Upper lobe of left lung (tissue), 6 donors: Measurements from ENCODE around the gene PDZD2. TPM values are rescaled to one million over a fixed set of nuclear protein-coding genes. Genes with fewer than 3 reads are reported as not detected.
"Not testable (repeated sequence)": the region's sequence is repeated elsewhere in the genome, so short reads cannot be mapped to it uniquely, and the experiment has no call there.

Experiments
- ATAC-seq, 2 donors: fragments of 200-7000 bp; cut with Tn5 transposase; one replicate each; pipeline ENCODE4 v1.9.1; 2022; ENCODE audit warnings: mild to moderate bottlenecking in 2 of 2, moderate library complexity in 2 of 2; ENCODE audit not compliant: low FRiP score in 2 of 2
- DNase-seq, 2 donors: peaks; one replicate each; pipeline ENCODE4 v3.0.0-alpha.2; 2019 to 2020
- H3K27ac ChIP-seq, 4 donors: fragments of 200-600 bp; sonication (generic); one replicate each; pipeline ENCODE4 v1.5.1; 2016 to 2019
- H3K27me3 ChIP-seq, 4 donors: fragments of 200-600 bp; sonication (generic); one replicate each; pipeline ENCODE4 v1.5.1; 2017 to 2019
- H3K36me3 ChIP-seq, 4 donors: fragments of 200-600 bp; sonication (generic); one replicate each; pipeline ENCODE4 v1.5.1; 2016 to 2019
- H3K4me1 ChIP-seq, 4 donors: fragments of 200-600 bp; sonication (generic); one replicate each; pipeline ENCODE4 v1.5.1; 2018 to 2019
- H3K4me3 ChIP-seq, 4 donors: fragments of 200-600 bp; sonication (generic); one replicate each; pipeline ENCODE4 v1.5.1; 2017 to 2019; ENCODE audit warnings: mild to moderate bottlenecking in 2 of 4, moderate library complexity in 1 of 4
- H3K9me3 ChIP-seq, 4 donors: fragments of 200-600 bp; sonication (generic); one replicate each; pipeline ENCODE4 v1.5.1; 2018 to 2019
- EP300 ChIP-seq, 4 donors: sonication (generic); formaldehyde crosslinking; IDR thresholded peaks; one replicate each; pipeline ENCODE4 v1.5.1; 2017; ENCODE audit warnings: antibody characterized with exemption in 4 of 4, control low read depth in 2 of 4
- POLR2A ChIP-seq, 4 donors: fragments of 450-650 bp; IDR thresholded peaks; one replicate each; pipeline ENCODE4 v1.5.1; 2016 to 2017; ENCODE audit warnings: antibody characterized with exemption in 4 of 4, mild to moderate bottlenecking in 2 of 4
- POLR2AphosphoS5 ChIP-seq, 2 donors: sonication (generic); formaldehyde crosslinking; IDR thresholded peaks; one replicate each; pipeline ENCODE4 v1.5.1; 2017; ENCODE audit warnings: antibody characterized with exemption in 2 of 2
- WGBS, 2 donors: methylation state at CpG; one replicate each; pipeline ENCODE4 v1.1.5; 2017 to 2018; 5-methylcytosine and 5-hydroxymethylcytosine counted together
- total RNA-seq, 6 donors: library from RNA; depleted of rRNA in 4 of 6; stranded (reverse); fragments of >200 nt in 4 of 6; gene quantifications; one replicate each; pipeline versions ENCODE4 v1.1.0 to v1.2.1, GENCODE V29; 2016 to 2021
- TF ChIP-seq, protein P1 (sequence below), 6 experiments: fragments of 450-650 bp in 4 of 6; fragments of 200-600 bp in 2 of 6; sonication (generic) in 2 of 6; IDR thresholded peaks; one replicate each; pipeline ENCODE4 v1.5.1; 2016 to 2019; ENCODE audit warnings: antibody characterized with exemption in 6 of 6
- donor health status: DM: no; HTN: no; CAD: no; lungs with moderate emphysema.
- donor health status: DM: no; HTN: yes; CAD: no; lungs with severe emphysema.

PDZD2 gene
- total RNA-seq, 6 donors from 2014 or later = 53.4 to 73.6 (median 68.4) TPM

DNA sequence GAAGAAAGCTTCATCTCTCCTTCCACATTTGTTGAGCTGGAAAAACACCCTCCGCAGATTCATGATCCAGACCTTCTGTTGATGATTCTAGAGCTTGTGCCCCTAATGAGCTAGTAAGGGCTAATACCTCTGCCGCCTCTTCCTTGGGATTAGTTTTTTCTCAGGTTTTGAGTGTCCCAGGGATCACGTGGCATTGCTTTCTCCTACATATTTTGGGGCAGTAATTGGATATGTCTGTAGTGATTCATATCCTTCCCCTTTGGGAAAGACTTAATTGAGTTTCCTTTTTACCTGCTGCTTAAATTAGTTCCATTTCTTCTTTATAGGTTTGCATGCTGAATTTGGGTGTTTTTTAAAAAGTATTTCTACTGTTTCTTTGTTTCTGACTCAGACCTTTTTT lies 391.3 kb downstream of the PDZD2 start:
- Histone ChIP-seq H3K36me3 (no peaks in the 10 kb centered on the region), H3K27ac (peak overlapping the region in 1 of 4 donors; percentile 22), H3K4me3 (no peak overlapping the region), H3K27me3 (no peaks in the 10 kb centered on the region), H3K4me1 (peaks cover 15 to 54% (median 35%) of the 10 kb centered on the region in 4 donors), H3K9me3 (no peaks in the 10 kb centered on the region)
- WGBS, 2 donors = 88 to 90% methylated on average over 3 of the region's 3 CpGs
- no peak for ATAC-seq
- TF ChIP-seq POLR2AphosphoS5 (IDR thresholded peaks at IDR 0.05) (no peak), POLR2A (IDR thresholded peaks at IDR 0.05) (no peak), EP300 (IDR thresholded peaks at IDR 0.05) (no peak)
- TF ChIP-seq, protein P1, sequence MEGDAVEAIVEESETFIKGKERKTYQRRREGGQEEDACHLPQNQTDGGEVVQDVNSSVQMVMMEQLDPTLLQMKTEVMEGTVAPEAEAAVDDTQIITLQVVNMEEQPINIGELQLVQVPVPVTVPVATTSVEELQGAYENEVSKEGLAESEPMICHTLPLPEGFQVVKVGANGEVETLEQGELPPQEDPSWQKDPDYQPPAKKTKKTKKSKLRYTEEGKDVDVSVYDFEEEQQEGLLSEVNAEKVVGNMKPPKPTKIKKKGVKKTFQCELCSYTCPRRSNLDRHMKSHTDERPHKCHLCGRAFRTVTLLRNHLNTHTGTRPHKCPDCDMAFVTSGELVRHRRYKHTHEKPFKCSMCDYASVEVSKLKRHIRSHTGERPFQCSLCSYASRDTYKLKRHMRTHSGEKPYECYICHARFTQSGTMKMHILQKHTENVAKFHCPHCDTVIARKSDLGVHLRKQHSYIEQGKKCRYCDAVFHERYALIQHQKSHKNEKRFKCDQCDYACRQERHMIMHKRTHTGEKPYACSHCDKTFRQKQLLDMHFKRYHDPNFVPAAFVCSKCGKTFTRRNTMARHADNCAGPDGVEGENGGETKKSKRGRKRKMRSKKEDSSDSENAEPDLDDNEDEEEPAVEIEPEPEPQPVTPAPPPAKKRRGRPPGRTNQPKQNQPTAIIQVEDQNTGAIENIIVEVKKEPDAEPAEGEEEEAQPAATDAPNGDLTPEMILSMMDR (IDR thresholded peaks at IDR 0.05) = no peak
- DNase-seq = no peak

DNA sequence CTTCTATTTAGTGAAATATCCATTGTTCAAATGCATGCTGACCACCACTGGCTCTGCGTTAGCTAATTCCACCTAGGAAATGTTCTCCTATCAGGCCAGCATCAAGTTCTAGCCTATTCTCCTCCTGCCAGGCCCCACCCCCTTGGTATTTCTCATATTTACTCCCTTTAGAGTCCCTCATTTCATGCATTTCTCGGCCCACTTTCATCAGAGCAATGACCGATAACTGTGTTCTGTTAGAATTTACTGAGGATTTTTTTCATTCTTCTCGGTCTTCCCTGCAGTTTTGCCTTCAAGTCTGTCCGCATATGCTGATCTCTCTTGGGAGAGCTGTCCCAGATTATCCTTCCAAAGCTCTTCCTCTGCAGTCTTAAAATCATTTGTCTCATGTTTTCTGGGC lies 391.8 kb downstream of the PDZD2 start:
- peaks cover 15 to 54% (median 35%) of the 10 kb centered on the region in 4 donors for H3K4me1 ChIP-seq
- H3K4me3 ChIP-seq = no peak overlapping the region
- 77 to 89% methylated on average over 5 of the region's 5 CpGs for WGBS, 2 donors
- DNase-seq (no peak), ATAC-seq (no peak)
- TF ChIP-seq, protein P1 (IDR thresholded peaks at IDR 0.05) = no peak
- H3K27me3 ChIP-seq = no peaks in the 10 kb centered on the region
- H3K9me3 ChIP-seq = no peaks in the 10 kb centered on the region
- no peaks in the 10 kb centered on the region for H3K36me3 ChIP-seq
- H3K27ac ChIP-seq = peak overlapping the region in 1 of 4 donors; percentile 22

- no peak for DNase-seq
- WGBS, 2 donors = 87 to 92% methylated on average over 4 of the region's 4 CpGs
- no peak for ATAC-seq
- Histone ChIP-seq H3K36me3 (no peaks in the 10 kb centered on the region), H3K4me1 (peaks cover 15 to 54% (median 35%) of the 10 kb centered on the region in 4 donors), H3K27me3 (no peaks in the 10 kb centered on the region), H3K9me3 (no peaks in the 10 kb centered on the region), H3K4me3 (no peak overlapping the region), H3K27ac (no peak overlapping the region)
- no peak for TF ChIP-seq EP300 (IDR thresholded peaks at IDR 0.05)
- no peak for TF ChIP-seq POLR2A (IDR thresholded peaks at IDR 0.05)
- no peak for TF ChIP-seq POLR2AphosphoS5 (IDR thresholded peaks at IDR 0.05)
- TF ChIP-seq, protein P1 (IDR thresholded peaks at IDR 0.05) = no peak
These were observed 392.2 kb downstream of the PDZD2 start for GRCh38 chr5:32031089-32031488.

GRCh38 chr5:32038523-32038922 lies 399.6 kb downstream of the PDZD2 start:
- H3K27ac ChIP-seq = no peak overlapping the region
- ATAC-seq (no peak), DNase-seq (no peak)
- peaks cover 0 to 18% (median 13%) of the 10 kb centered on the region in 4 donors for H3K36me3 ChIP-seq
- no peaks in the 10 kb centered on the region for H3K27me3 ChIP-seq
- peaks cover 5 to 9% (median 8%) of the 10 kb centered on the region in 4 donors for H3K4me1 ChIP-seq
- H3K4me3 ChIP-seq = no peak overlapping the region
- TF ChIP-seq, protein P1 (IDR thresholded peaks at IDR 0.05) = no peak
- TF ChIP-seq POLR2AphosphoS5 (IDR thresholded peaks at IDR 0.05) (no peak), POLR2A (IDR thresholded peaks at IDR 0.05) (no peak), EP300 (IDR thresholded peaks at IDR 0.05) (no peak)
- 91 to 95% methylated on average over 2 of the region's 2 CpGs for WGBS, 2 donors
- H3K9me3 ChIP-seq = peaks cover 0 to 18% (median 5%) of the 10 kb centered on the region in 4 donors

DNA sequence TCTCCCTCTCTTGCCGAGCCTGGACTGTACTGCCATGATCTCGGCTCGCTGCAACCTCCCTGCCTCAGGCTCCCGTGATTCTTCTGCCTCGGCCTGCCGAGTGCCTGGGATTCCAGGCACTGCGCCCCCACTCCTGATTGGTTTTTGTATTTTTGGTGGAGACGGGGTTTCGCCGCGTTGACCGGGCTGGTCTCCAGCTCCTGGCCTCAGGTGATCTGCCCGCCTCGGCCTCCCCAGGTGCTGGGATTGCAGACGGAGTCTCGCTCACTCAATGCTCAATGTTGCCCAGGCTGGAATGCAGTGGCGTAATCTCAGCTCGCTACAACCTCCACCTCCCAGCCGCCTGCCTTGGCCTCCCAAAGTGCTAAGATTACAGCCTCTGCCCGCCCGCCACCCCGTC lies 400.2 kb downstream of the PDZD2 start:
- not testable (repeated sequence) for ATAC-seq, H3K4me1 ChIP-seq, H3K27me3 ChIP-seq, H3K4me3 ChIP-seq, H3K27ac ChIP-seq
- Histone ChIP-seq H3K9me3 (peaks cover 0 to 18% (median 5%) of the 10 kb centered on the region in 4 donors), H3K36me3 (peaks cover 0 to 18% (median 13%) of the 10 kb centered on the region in 4 donors)
- 98 to 99% methylated on average over 19 to 22 of the region's 22 CpGs for WGBS, 2 donors
- peak in 1 of 2 donors; percentile 62 for DNase-seq

DNA sequence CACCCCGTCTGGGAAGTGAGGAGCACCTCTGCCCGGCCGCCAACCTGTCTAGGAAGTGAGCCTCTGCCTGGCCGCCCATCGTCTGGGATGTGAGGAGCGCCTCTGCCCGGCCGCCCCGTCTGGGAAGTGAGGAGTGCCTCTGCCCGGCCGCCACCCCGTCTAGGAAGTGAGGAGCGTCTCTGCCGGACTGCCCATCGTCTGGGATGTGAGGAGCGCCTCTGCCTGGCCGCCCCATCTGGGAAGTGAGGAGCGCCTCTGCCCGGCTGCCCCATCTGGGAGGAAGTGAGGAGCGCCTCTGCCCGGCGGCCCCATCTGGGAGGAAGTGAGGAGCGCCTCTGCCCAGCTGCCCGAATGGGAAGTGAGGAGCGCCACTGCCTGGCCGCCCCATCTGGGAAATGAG lies 400.7 kb downstream of the PDZD2 start:
- WGBS, 2 donors = 80 to 95% methylated on average over 2 to 25 of the region's 26 CpGs
- ATAC-seq = not testable (repeated sequence)

GRCh38 chr5:32040181-32040695 lies 401.3 kb downstream of the PDZD2 start:
- H3K27ac ChIP-seq, ATAC-seq, H3K27me3 ChIP-seq, H3K4me3 ChIP-seq: not testable (repeated sequence)
- WGBS, 2 donors = 95% methylated on average over 16 to 30 of the region's 31 CpGs
- Histone ChIP-seq H3K36me3 (peaks cover 0 to 18% (median 13%) of the 10 kb centered on the region in 4 donors), H3K9me3 (peaks cover 0 to 18% (median 5%) of the 10 kb centered on the region in 4 donors), H3K4me1 (peaks cover 5 to 10% (median 8%) of the 10 kb centered on the region in 4 donors)
- peak in 1 of 2 donors; percentile 68 for DNase-seq

More for the DNA sequence above, 400.7 kb downstream of the PDZD2 start:
- DNase-seq = peak in 1 of 2 donors; percentile 69
- not testable (repeated sequence) for H3K4me1 ChIP-seq, H3K4me3 ChIP-seq, H3K27ac ChIP-seq, H3K27me3 ChIP-seq
- peaks cover 0 to 18% (median 5%) of the 10 kb centered on the region in 4 donors for H3K9me3 ChIP-seq
- peaks cover 0 to 18% (median 13%) of the 10 kb centered on the region in 4 donors for H3K36me3 ChIP-seq
